ENCODE data around the gene SIN3A.

DNA sequence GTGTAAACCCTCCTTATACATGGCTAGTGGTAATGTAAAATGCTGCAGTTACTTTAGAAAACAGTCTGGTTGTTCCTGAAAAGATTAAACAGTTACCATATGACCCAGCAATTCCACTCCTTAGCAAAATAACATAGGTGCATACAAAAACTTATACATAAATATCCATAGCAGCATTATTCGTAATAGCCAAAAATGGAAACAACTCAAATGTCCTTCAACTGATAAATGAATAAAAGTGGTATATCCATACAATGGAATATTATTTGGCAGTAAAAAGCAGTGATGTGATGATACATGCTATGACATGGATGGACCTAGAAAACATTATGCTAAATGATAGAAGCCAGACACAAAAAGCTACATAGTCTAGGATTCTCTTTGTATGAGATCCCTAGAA, 31.6 kb upstream of the SIN3A start:
- TF ChIP-seq, protein P1, sequence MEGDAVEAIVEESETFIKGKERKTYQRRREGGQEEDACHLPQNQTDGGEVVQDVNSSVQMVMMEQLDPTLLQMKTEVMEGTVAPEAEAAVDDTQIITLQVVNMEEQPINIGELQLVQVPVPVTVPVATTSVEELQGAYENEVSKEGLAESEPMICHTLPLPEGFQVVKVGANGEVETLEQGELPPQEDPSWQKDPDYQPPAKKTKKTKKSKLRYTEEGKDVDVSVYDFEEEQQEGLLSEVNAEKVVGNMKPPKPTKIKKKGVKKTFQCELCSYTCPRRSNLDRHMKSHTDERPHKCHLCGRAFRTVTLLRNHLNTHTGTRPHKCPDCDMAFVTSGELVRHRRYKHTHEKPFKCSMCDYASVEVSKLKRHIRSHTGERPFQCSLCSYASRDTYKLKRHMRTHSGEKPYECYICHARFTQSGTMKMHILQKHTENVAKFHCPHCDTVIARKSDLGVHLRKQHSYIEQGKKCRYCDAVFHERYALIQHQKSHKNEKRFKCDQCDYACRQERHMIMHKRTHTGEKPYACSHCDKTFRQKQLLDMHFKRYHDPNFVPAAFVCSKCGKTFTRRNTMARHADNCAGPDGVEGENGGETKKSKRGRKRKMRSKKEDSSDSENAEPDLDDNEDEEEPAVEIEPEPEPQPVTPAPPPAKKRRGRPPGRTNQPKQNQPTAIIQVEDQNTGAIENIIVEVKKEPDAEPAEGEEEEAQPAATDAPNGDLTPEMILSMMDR (IDR thresholded peaks at IDR 0.05 in 8 of 11, conservative IDR thresholded peaks at IDR 0.05 in 3 of 11), result no peak
- TF ChIP-seq POLR2A (IDR thresholded peaks at IDR 0.05), result no peak
- TF ChIP-seq POLR2AphosphoS5 (IDR thresholded peaks at IDR 0.05), result no peak

Data from spleen (tissue), 7 donors.